Coronary artery (tissue), 2 donors: ENCODE measurements around the gene CCDC14.
"Not testable (repeated sequence)": the region's sequence is repeated elsewhere in the genome, so short reads cannot be mapped to it uniquely, and the experiment has no call there.

Experiments used
- DNase-seq: peaks from one replicate; pipeline ENCODE4 v3.0.0-alpha.2; 2017; ENCODE audit warnings: low spot score
- H3K27ac ChIP-seq, 2 donors: fragments of 200-600 bp; sonication (generic); one replicate each; pipeline ENCODE4 v1.5.1; 2016 to 2019
- H3K4me3 ChIP-seq: fragments of 200-600 bp; sonication (generic); 2 replicates; pipeline ENCODE4 v1.5.1; 2016; ENCODE audit warnings: mild to moderate bottlenecking, moderate library complexity
- TF ChIP-seq, protein P1 (sequence below): fragments of 200-600 bp; sonication (generic); IDR thresholded peaks from one replicate; pipeline ENCODE4 v1.5.1; 2019; ENCODE audit warnings: antibody characterized with exemption

Gene CCDC14

DNA sequence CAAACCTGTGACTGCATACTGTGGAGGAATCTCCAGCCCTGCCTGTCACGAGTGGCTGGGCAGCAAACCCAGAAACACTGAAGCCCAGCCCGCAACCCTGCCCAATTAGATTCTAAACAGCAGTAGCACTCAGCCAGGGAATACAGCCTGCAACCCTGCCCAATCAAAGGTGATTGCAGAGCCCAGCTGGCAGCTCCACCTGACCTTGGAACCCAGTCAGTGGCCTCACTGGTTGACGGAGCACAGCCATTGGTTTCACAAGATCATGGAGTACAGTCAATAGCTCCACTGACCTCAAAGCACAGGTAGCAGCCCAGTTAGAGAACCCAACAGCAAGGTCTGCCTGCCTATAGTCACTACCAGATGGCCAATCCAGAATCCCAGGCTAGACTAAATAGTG is 41.7 kb downstream of the CCDC14 start:
- H3K4me3 ChIP-seq: no peak overlapping the region
- DNase-seq: no peak
- TF ChIP-seq, protein P1, sequence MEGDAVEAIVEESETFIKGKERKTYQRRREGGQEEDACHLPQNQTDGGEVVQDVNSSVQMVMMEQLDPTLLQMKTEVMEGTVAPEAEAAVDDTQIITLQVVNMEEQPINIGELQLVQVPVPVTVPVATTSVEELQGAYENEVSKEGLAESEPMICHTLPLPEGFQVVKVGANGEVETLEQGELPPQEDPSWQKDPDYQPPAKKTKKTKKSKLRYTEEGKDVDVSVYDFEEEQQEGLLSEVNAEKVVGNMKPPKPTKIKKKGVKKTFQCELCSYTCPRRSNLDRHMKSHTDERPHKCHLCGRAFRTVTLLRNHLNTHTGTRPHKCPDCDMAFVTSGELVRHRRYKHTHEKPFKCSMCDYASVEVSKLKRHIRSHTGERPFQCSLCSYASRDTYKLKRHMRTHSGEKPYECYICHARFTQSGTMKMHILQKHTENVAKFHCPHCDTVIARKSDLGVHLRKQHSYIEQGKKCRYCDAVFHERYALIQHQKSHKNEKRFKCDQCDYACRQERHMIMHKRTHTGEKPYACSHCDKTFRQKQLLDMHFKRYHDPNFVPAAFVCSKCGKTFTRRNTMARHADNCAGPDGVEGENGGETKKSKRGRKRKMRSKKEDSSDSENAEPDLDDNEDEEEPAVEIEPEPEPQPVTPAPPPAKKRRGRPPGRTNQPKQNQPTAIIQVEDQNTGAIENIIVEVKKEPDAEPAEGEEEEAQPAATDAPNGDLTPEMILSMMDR: no peak
- no peak overlapping the region for H3K27ac ChIP-seq

DNA sequence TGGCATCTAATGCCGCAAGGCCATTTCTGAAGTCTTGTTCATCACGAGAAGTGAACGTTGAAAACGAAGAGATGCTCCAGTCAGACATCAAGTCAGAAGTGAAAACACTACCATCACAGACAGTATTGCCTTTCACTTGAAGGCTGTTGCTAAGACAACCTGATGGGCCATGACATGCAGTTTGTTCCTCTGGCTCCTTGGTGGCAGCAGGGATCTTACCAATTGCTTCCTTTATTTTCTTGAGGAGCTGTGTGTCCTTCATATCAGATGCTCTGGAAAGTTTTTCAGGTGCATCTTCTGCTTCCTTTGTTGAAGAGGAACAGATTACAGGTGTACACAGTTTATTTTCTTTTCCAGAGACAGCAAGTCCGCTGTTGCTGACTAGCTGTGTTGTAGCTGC is 46.2 kb downstream of the CCDC14 start:
- DNase-seq: no peak
- no peak overlapping the region for H3K4me3 ChIP-seq
- TF ChIP-seq, protein P1: no peak
- H3K27ac ChIP-seq: no peak overlapping the region

DNA sequence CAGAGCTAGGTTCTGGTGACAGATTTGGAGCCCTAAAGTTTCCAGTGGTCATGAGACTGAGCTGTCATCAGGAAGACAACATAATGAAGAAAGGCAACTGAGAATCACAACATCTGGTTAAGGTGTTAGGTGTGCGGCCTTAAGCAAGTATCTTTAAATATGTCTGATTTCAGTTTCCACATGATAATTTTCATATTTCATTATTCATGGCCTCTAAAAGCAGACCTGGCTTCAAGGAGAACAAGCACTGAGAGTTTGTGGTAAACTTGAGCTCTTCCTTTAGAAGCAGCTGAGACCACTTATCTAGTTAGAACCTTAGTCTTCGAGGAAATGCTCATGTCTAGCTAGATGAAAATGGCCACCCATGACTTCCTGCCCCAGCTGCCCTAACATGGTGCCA is 51.2 kb downstream of the CCDC14 start:
- Histone ChIP-seq H3K4me3 (no peak overlapping the region), H3K27ac (peak overlapping the region; percentile 59 to 76)
- no peak for DNase-seq
- TF ChIP-seq, protein P1: no peak

DNA sequence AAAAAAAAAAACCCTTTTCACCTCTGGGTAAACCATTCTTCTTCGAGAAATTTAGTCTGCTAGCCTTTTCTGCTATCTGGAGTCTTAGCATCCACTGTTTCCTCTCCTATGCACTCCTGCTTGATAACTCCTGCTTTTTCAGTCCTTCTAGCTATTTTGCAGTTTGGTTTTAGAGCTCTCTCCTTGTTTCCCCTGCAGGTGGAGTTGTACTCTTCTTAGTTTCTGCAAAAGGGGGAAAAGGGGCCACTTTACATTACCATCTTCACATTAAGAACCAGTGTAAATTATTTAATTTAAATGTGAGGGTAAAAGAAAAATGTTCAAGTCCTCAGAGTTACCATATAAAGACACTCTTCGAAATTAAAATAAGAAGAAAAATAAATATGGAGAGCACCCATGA is 53.3 kb downstream of the CCDC14 start:
- no peak for DNase-seq
- no peak overlapping the region for H3K27ac ChIP-seq
- TF ChIP-seq, protein P1: no peak
- no peak overlapping the region for H3K4me3 ChIP-seq

DNA sequence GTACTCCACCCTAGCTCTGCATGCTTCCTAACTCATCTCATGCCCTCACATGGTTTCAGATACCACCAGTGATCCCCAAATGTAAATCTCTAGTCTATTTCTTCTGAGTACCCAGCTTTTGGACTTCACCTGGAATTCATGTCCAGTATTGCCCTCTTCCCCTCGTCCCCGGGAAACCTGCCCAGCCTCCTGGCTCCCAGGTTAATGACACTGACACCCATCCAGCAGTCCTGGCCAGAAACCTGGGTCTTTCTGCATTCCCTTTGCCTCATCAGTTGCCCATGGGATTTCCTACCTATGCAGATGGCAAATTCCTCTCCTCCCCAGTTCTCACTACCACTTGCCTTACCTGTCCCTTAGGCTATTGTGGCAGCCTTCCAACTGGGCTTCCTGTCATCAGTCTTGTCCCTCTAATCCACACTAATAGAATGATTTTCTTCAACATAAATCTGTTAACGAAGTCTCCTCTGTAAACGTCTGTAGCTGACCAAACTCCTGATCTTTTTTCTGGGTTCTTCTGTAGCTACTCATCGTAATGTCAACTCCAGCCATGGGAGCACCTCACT is 61.6 kb downstream of the CCDC14 start:
- DNase-seq: no peak
- H3K4me3 ChIP-seq: no peak overlapping the region
- TF ChIP-seq, protein P1: no peak
- no peak overlapping the region for H3K27ac ChIP-seq

DNA sequence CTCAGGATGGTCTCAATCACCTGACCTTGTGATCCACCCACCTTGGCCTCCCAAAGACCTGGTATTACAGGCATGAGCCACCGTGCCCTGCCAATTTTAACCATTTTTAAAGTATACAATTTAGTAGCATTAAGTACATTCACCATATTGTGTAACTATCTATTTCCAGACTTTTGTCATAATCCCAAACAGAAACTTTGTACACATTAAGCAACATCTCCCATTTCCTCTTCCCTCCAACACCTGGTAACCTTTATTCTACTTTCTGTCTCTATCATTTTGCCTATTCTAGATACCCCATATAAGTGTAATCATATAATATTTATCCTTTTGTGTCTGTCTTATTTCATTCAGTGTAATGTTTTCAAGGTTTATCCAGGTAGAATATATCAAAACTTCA is 68.0 kb downstream of the CCDC14 start:
- H3K27ac ChIP-seq: no peak overlapping the region
- DNase-seq: no peak
- TF ChIP-seq, protein P1: no peak
- no peak overlapping the region for H3K4me3 ChIP-seq

DNA sequence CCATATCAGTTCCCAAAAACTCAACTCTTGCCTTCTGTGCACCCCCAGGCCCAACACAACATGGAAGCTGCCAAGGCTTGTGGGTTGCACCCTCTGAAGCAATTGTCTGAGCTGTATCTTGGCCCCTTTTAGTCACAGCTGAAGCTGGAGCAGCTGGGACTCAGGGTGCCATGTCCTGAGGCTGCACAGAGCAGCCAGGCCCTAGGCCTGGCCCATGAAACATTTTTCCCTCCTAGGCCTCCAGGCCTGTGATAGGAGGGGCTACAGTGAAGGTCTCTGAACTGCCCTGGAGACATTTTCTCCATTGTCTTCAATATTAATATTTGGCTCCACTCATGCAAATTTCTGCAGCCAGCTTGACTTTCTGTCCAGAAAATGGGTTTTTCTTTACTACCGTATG is 68.8 kb downstream of the CCDC14 start:
- no peak overlapping the region for H3K27ac ChIP-seq
- no peak for DNase-seq
- TF ChIP-seq, protein P1: no peak
- H3K4me3 ChIP-seq: no peak overlapping the region

DNA sequence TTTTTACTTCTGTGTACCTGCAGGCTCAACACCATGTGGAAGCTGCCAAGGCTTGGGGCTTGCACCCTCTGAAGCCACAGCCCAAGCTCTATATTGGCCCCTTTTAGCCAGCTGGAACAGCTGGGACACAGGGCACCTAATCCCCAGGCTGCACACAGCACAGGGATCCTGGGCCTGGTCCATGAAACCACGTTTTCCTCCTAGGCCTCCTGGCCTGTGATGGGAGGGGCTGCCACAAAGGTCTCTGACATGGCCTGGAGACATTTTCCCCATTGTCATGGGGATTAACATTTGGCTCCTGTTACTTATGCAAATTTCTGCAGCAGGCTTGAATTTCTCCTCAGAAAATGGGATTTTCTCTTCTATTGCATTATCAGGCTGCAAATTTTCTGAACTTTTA is 70.0 kb downstream of the CCDC14 start:
- not testable (repeated sequence) for H3K27ac ChIP-seq, H3K4me3 ChIP-seq, DNase-seq

DNA sequence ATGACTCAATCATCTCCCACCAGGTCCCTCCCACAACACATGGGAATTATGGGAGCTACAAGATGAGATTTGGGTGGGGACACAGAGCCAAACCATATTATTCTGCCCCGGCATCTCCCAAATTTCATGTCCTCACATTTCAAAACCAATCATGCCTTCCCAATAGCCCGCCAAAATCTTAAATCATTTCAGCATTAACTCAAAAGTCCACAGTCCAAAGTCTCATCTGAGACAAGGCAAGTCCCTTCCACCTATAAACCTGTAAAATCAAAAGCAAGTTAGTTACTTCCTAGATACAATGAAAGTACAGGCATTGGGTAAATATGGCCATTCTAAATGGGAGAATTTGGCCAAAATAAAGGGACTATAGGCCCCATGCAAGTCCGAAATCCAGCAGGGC is 70.9 kb downstream of the CCDC14 start:
- not testable (repeated sequence) for H3K4me3 ChIP-seq, DNase-seq, H3K27ac ChIP-seq
